Body of pancreas (tissue), 4 donors: Measurements from ENCODE around the gene PCDHB3.
"Not testable (repeated sequence)": the region's sequence is repeated elsewhere in the genome, so short reads cannot be mapped to it uniquely, and the experiment has no call there.

Experiments
- CTCF ChIP-seq, 7 experiments: fragments of 450-650 bp in 4 of 7; fragments of 200-600 bp in 3 of 7; sonication (generic) in 3 of 7; IDR thresholded peaks; one replicate each; pipeline ENCODE4 v1.5.1; 2016 to 2019; ENCODE audit warnings: antibody characterized with exemption in 7 of 7
- POLR2A ChIP-seq, 3 donors: fragments of 450-650 bp; IDR thresholded peaks; one replicate each; pipeline ENCODE4 v1.6.1; 2016; ENCODE audit warnings: antibody characterized with exemption in 3 of 3, mild to moderate bottlenecking in 2 of 3

DNA sequence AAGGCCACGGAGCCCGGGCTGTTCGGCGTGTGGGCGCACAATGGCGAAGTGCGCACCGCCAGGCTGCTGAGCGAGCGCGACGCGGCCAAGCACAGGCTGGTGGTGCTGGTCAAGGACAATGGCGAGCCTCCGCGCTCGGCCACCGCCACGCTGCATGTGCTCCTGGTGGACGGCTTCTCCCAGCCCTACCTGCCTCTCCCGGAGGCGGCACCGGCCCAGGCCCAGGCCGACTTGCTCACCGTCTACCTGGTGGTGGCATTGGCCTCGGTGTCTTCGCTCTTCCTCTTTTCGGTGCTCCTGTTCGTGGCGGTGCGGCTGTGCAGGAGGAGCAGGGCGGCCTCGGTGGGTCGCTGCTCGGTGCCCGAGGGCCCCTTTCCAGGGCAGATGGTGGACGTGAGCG lies 2.2 kb downstream of the PCDHB3 start:
- not testable (repeated sequence) for TF ChIP-seq POLR2A, CTCF (IDR thresholded peaks at IDR 0.05)
